Occipital lobe (tissue), 2 donors: ENCODE results near the gene IL4I1. TPM values are rescaled to one million over a fixed set of nuclear protein-coding genes. Genes with fewer than 3 reads are reported as not detected.
A peak's percentile ranks its signal among the peaks of the same experiment; 100 is the strongest.

Source experiments
- DNase-seq: peaks from one replicate; lab custom pipeline; 2025; lab: John Stamatoyannopoulos, UW
- total RNA-seq: library from RNA; depleted of rRNA; stranded (reverse); fragments of >200 nt; gene quantifications from one replicate; pipeline ENCODE4 v1.2.3, GENCODE V29; 2014

IL4I1 gene
- total RNA-seq, 1 donor from 2014 or later, result not detected

- no peak for DNase-seq
Measured at GRCh38 chr19:49924004-49924880, 27.6 kb upstream of the IL4I1 start.

- no peak for DNase-seq
Measured at GRCh38 chr19:49923055-49924003, 26.6 kb upstream of the IL4I1 start.

- no peak for DNase-seq
Measured at GRCh38 chr19:49921871-49922795, 25.4 kb upstream of the IL4I1 start.

- no peak for DNase-seq
Measured at GRCh38 chr19:49920624-49921363, 24.1 kb upstream of the IL4I1 start.

- no peak for DNase-seq
Measured at GRCh38 chr19:49918089-49918488, 21.4 kb upstream of the IL4I1 start.

- no peak for DNase-seq
Measured at GRCh38 chr19:49916839-49917733, 20.4 kb upstream of the IL4I1 start.

- DNase-seq, result no peak
Measured at GRCh38 chr19:49915271-49915670, 18.6 kb upstream of the IL4I1 start.

- DNase-seq, result no peak
Measured at GRCh38 chr19:49913720-49914119, 17.0 kb upstream of the IL4I1 start.

- DNase-seq, result peak; percentile 69
Measured at GRCh38 chr19:49912965-49913685, 16.4 kb upstream of the IL4I1 start.

- no peak for DNase-seq
Measured at GRCh38 chr19:49911381-49912145, 14.9 kb upstream of the IL4I1 start.

- DNase-seq, result no peak
Measured at GRCh38 chr19:49910179-49910578, 13.5 kb upstream of the IL4I1 start.

- DNase-seq, result no peak
Measured at GRCh38 chr19:49908480-49909420, 12.1 kb upstream of the IL4I1 start.

GRCh38 chr19:49907745-49908446 lies 11.2 kb upstream of the IL4I1 start:
- no peak for DNase-seq

- DNase-seq, result no peak
Measured at GRCh38 chr19:49906879-49907564, 10.3 kb upstream of the IL4I1 start.

GRCh38 chr19:49904136-49904535 lies 7.4 kb upstream of the IL4I1 start:
- no peak for DNase-seq
